T-helper 22 cell (primary cell): Measurements from ENCODE around the gene SIRPA.

Source experiments
- DNase-seq: peaks from one replicate; pipeline ENCODE4 v3.0.0-alpha.2; 2020; ENCODE audit warnings: low read depth

The SIRPA gene

GRCh38 chr20:1934156-1934555 is 38.9 kb downstream of the SIRPA start:
- DNase-seq, result no peak

DNA sequence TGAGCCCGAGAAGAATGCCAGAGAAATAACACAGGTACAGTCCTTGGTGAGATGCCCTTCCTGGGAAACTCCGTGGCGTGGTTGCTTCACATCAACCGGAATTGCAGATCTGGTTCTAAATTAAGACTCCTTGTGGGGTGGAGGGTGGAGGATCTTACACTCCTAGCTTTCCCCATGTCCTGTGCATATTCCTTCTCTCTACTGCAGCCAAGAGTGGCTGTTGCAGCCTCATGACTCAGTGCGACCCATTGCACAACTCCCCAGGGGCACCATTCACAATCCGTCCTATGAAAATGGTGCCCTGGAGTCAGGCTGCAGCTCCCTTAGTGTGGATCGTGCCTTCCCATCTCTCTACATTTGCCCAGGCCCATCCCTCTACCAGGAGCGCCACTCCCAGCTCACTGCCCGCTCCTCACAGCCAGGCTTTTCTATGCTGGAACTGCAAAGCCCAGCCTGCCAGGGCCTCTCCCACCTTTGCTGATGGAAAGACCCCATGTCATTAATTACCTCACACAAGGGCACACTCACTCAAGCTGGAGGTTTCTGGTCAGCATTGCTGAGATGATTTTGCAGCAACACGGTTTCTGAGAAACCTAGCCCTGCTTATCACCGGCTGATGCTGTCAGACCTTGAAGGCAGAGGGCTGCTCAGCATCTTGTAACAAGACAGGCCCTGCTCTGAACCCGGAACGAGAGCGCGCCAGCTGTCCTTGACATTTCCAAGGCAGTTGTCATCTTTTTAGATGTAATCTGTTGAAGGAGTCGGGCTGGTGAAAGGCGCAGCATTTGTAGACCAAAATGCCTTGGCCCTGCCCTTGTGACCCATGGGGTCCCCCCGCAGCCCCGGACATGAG is 39.7 kb downstream of the SIRPA start:
- no peak for DNase-seq

DNA sequence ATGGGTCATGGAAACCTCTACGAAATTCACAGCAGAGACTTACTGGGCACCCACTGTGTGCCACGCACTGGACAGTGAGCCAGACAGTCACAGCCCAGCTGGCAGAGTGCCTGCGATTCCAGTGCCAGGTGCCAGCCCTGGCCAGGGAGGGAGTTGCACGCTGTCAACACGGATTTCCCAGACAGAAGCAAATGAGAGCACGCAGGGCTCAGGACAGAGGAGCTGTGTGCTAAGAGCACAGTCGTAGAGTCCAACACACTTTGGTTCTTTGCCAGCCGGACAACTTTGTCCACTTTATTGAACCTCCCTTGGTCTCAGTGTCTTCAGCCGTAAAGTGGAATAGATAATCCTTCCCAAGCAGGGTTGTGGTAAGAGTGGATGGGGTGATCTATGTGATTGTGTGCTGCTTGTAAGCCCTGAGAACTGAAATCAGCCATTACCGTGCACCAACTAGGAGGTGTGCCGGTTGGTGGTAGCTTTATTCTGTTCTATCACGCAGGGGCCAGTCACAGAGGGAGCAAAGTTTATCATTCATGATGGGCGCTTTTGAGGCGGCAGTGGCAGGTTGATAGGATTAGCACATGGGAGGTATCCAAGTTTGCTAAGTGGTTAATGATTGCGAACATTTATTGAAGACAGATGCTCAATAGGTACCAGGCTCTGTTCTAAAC is 40.6 kb downstream of the SIRPA start:
- DNase-seq, result no peak

- no peak for DNase-seq
These were observed 42.2 kb downstream of the SIRPA start for GRCh38 chr20:1937316-1937976.

DNA sequence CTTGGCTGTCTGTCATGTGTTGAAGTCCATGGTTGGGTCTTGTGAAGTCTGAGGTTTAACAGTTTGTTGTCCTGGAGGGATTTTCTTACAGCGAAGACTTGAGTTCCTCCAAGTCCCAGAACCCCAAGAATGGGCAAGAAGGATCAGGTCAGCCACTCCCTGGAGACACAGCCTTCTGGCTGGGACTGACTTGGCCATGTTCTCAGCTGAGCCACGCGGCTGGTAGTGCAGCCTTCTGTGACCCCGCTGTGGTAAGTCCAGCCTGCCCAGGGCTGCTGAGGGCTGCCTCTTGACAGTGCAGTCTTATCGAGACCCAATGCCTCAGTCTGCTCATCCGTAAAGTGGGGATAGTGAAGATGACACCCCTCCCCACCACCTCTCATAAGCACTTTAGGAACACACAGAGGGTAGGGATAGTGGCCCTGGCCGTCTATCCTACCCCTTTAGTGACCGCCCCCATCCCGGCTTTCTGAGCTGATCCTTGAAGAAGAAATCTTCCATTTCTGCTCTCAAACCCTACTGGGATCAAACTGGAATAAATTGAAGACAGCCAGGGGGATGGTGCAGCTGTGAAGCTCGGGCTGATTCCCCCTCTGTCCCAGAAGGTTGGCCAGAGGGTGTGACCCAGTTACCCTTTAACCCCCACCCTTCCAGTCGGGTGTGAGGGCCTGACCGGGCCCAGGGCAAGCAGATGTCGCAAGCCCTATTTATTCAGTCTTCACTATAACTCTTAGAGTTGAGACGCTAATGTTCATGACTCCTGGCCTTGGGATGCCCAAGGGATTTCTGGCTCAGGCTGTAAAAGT is 43.5 kb downstream of the SIRPA start:
- no peak for DNase-seq

- no peak for DNase-seq
These were observed 44.0 kb downstream of the SIRPA start for GRCh38 chr20:1939270-1939595.

- DNase-seq, result no peak
These were observed 45.4 kb downstream of the SIRPA start for GRCh38 chr20:1940581-1940980.

DNA sequence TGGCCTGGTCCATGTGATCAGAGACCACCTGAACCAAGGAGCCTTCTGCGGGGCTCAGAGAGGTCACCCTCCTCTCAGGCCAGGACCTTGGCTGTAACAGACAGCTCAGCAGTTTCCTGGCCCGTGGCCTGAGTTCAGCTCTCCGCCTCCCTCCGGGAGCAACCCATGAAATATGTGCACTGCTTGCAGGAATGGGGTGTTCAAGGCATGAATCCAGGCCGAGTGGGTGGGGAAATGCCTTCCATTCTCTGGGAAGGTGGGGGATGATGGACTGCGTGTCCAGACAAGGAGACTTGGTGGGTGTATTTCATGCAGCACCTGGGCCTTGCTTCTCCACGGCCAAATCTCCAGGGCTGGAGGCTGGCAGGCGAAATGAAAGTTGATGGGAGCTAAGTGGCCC is 46.0 kb downstream of the SIRPA start:
- DNase-seq, result no peak

GRCh38 chr20:1942061-1942460 is 46.9 kb downstream of the SIRPA start:
- DNase-seq, result no peak

GRCh38 chr20:1942486-1943274 is 47.5 kb downstream of the SIRPA start:
- no peak for DNase-seq

DNA sequence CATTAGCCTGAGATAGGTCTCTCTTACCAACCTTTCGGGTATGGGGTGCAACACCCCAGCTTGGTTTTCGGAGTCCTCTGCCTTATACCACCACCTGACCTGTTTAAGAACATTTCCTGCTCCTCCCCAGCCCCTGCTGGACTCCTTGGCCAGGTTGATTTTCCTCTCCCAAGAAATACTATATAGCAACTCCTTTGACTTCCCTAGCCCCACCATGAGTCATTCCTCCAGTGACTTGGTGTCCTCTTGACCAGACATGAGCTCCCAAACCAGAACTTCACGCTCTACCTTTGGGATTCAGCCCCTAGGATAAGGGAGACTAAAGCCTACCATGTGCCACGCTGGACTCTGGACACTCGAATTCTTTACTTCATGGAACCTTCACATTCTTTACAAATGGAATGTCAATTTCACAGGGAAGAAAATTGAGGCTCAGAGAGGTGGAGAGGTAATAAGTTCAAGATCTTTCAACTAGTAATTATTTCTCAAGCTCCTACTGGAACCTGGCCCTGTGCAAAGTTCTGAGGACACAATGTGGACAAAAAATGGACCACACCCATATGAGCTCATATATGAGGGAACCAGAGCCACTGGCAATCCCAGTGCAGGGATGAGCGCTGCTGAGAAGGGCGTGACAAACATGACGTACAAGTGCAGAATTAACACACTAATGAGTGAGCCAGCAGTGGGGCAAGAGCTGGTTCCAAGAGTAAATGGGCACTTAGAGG is 48.2 kb downstream of the SIRPA start:
- no peak for DNase-seq

DNA sequence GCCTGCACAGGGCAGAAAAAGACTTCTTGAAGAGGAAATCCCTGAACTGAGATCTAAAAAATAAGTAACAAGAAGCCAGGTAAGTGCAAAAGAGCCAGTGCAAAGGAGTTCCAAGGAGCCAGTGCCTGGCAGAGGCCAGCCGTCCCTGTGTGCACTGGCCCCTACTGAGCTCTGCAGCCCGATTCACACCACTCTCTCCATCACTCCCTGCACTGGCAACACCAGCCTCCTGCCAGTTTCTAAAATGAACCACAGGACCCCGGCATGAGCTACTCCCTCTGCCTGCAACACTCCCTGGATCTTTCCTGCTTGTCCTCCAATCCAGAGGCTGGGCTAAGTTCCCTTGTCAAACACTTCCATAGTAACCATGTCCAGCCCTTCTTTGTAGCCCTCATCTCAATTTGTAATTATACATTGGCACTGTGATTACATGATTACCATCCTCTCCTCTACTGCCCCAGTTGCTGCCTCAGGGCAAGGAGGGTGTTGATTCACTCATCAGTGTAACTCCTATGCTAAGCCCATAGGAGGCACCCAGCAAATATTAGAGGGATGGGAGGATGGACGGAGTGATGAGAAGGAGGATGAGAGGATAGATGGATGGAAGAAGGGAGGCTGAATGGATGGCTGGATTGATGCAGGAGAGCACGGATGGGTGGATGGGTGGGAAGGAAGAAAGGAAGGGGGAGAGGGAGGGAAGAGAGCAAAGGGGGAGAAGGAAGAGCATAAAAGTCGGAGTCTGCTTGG is 49.3 kb downstream of the SIRPA start:
- DNase-seq, result no peak

DNA sequence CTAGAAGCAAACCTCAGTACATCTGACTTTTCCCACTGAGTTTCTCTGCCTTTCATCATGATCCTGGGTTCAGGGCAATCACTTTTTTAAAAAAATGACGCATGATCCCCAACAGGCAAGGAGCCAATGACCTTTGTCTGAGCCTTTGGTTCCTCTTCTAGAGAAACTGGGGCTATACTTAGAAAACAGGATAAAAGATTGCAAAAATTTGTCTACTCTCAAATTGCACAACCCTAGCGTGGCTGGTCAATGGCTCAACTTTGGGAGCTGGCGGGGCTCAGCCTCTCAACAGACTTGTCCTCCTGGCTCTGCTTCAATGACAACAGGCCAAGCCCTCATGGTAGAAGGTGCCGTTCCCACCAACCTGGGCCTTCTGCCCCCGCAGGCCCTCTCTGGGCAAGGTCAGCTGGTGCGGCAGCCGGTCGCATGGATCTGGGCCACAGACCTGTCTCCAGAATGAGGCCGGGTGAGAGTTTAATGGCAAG is 50.0 kb downstream of the SIRPA start:
- DNase-seq, result no peak

DNA sequence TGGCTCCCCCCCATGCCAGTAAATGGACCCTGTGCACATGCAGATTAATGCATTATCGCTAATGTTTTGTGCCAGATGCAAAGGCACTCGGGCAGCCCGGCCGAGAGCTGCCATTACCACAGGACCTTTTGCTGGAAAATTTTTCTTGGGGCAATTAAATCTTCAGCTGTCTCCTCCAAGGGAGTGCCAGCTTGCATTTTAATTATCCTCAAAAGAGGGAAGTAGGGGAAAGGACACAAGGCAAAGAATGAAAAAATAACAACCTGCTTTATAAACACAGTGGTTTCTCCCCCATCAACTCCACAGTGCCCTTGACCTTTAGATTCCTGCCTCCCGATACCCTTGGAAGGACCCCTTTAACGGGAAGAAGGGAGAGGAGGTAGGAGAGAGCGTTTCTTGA is 50.5 kb downstream of the SIRPA start:
- no peak for DNase-seq

GRCh38 chr20:1946442-1946761 is 51.2 kb downstream of the SIRPA start:
- no peak for DNase-seq

GRCh38 chr20:1946762-1947534 is 51.7 kb downstream of the SIRPA start:
- DNase-seq, result no peak

- no peak for DNase-seq
These were observed 52.3 kb downstream of the SIRPA start for GRCh38 chr20:1947535-1947846.

DNA sequence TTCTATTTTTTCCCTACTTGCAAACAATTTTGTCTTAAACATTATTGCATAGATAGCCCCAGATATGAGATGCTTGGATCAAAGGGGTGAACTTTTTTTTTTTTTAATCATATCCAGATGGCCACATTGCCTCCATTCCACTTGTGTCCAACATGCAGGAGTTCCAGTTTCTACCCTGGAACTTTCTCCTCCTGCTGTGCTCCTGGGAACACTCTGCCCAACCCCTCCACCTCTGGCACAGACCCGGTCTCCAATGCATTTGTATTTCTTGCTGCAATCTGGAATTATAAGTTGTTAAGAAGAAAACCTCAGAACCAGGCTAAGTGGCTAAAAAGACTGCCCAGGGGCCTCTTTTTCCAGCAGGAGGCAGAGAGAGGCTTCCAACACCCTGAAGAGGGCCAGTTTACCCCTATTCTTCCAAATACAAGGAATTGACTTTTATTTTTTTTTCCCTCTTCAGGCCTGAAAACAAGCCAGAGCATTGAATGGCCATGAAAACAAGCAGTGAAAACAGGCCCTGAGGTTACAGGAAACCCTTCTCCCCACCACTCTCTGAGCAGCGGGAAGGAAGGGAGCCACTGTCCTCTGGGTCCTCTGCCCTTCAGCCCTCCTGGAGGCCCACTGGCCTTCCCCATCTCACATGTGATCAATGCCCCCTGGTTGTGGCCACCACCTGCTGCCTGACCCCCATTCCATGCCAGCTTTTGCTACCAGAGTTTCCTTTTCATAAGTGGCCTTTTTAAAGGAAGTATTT is 54.3 kb downstream of the SIRPA start:
- no peak for DNase-seq

- no peak for DNase-seq
These were observed 55.6 kb downstream of the SIRPA start for GRCh38 chr20:1950836-1951235.
